Thyroid gland (tissue), 4 donors: ENCODE data around the gene PITRM1. TPM values are rescaled to one million over a fixed set of nuclear protein-coding genes. Genes with fewer than 3 reads are reported as not detected.

ENCODE experiments used
- DNase-seq, 2 donors: peaks; one replicate each; pipeline ENCODE4 v3.0.0-alpha.2; 2019
- H3K27ac ChIP-seq, 3 donors: fragments of 200-600 bp; sonication (generic); 1 replicate in 2 of 3; 2 replicates in 1 of 3; pipeline ENCODE4 v1.5.1; 2016 to 2019; ENCODE audit warnings: mild to moderate bottlenecking in 1 of 3, moderate library complexity in 1 of 3
- H3K27me3 ChIP-seq: fragments of 200-600 bp; sonication (generic); one replicate; pipeline ENCODE4 v1.5.1; 2019
- H3K36me3 ChIP-seq, 2 donors: fragments of 200-600 bp; sonication (generic); one replicate each; pipeline ENCODE4 v1.5.1; 2016 to 2019
- H3K4me1 ChIP-seq, 2 donors: fragments of 200-600 bp; sonication (generic); one replicate each; pipeline ENCODE4 v1.5.1; 2017 to 2019
- H3K4me3 ChIP-seq, 3 donors: fragments of 200-600 bp; sonication (generic); replicated peaks in 1 of 3; 1 replicate in 2 of 3; 2 replicates in 1 of 3; pipeline ENCODE4 v1.5.1; 2016; ENCODE audit warnings: mild to moderate bottlenecking in 1 of 3
- H3K9me3 ChIP-seq: fragments of 200-600 bp; sonication (generic); one replicate; pipeline ENCODE4 v1.5.1; 2017
- POLR2A ChIP-seq, 2 donors: fragments of 450-650 bp; IDR thresholded peaks; one replicate each; pipeline ENCODE4 v1.6.1; 2017; ENCODE audit warnings: antibody characterized with exemption in 2 of 2, mild to moderate bottlenecking in 2 of 2, moderate library complexity in 1 of 2
- WGBS, 2 donors: methylation state at CpG; one replicate each; pipeline ENCODE4 v1.1.5; 2017; 5-methylcytosine and 5-hydroxymethylcytosine counted together
- intact Hi-C: fragments of 100-400 bp; cut with DNase I; formaldehyde crosslinking; loops from one replicate; pipeline ENCODE4 v1.15.1; 2023
- total RNA-seq, 4 donors: library from RNA; depleted of rRNA; stranded (reverse); fragments of >200 nt; gene quantifications; one replicate each; pipeline ENCODE4 v1.2.3, GENCODE V29; 2016
- TF ChIP-seq, protein P1 (sequence below), 6 experiments: fragments of 200-600 bp in 3 of 6; fragments of 450-650 bp in 3 of 6; sonication (generic) in 3 of 6; IDR thresholded peaks; one replicate each; pipeline ENCODE4 v1.5.1; 2016 to 2019; ENCODE audit warnings: antibody characterized with exemption in 6 of 6, mild to moderate bottlenecking in 2 of 6, inconsistent platforms in 1 of 6, moderate library complexity in 1 of 6

Gene PITRM1
- total RNA-seq, 4 donors from 2014 or later = 68.2 to 107 (median 86.2) TPM

DNA sequence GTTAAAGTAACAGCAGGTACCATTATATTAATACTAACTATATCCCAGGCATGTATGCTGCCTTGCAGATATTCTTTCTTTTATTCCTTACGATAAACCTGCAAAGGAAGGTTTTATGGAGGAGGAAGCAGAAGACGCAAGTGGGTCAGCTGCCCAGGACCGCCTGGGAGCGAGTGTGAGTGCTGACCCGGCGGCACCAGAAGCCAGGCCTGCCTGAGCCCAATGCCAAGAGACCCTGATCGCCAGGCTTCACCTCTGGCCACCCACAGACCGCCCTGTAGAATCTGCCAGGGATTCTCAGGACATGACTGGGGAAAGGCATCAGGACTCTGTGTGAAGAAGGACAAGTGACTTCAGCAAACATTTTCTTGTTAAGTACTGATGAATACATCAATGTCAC lies 26.3 kb downstream of the PITRM1 start:
- no peak for TF ChIP-seq POLR2A (IDR thresholded peaks at IDR 0.05)
- TF ChIP-seq, protein P1, sequence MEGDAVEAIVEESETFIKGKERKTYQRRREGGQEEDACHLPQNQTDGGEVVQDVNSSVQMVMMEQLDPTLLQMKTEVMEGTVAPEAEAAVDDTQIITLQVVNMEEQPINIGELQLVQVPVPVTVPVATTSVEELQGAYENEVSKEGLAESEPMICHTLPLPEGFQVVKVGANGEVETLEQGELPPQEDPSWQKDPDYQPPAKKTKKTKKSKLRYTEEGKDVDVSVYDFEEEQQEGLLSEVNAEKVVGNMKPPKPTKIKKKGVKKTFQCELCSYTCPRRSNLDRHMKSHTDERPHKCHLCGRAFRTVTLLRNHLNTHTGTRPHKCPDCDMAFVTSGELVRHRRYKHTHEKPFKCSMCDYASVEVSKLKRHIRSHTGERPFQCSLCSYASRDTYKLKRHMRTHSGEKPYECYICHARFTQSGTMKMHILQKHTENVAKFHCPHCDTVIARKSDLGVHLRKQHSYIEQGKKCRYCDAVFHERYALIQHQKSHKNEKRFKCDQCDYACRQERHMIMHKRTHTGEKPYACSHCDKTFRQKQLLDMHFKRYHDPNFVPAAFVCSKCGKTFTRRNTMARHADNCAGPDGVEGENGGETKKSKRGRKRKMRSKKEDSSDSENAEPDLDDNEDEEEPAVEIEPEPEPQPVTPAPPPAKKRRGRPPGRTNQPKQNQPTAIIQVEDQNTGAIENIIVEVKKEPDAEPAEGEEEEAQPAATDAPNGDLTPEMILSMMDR (IDR thresholded peaks at IDR 0.05) = no peak
- WGBS, 2 donors = 95 to 99% methylated on average over 8 of the region's 8 CpGs
- no peak for DNase-seq
- intact Hi-C loops = no loop called here
- peaks cover 76 to 91% of the 10 kb centered on the region in 2 donors for H3K36me3 ChIP-seq
- no peaks in the 10 kb centered on the region for H3K4me1 ChIP-seq
- H3K27ac ChIP-seq = no peak overlapping the region
- H3K9me3 ChIP-seq = no peaks in the 10 kb centered on the region
- no peaks in the 10 kb centered on the region for H3K27me3 ChIP-seq
- H3K4me3 ChIP-seq = no peak overlapping the region

GRCh38 chr10:3145366-3145765 lies 27.2 kb downstream of the PITRM1 start:
- intact Hi-C loops = no loop called here
- no peaks in the 10 kb centered on the region for H3K27me3 ChIP-seq
- no peak for DNase-seq
- H3K36me3 ChIP-seq = peaks cover 70 to 86% of the 10 kb centered on the region in 2 donors
- no peak for TF ChIP-seq POLR2A (IDR thresholded peaks at IDR 0.05)
- TF ChIP-seq, protein P1 (IDR thresholded peaks at IDR 0.05) = no peak
- no peak overlapping the region for H3K27ac ChIP-seq
- H3K4me3 ChIP-seq = no peak overlapping the region
- H3K4me1 ChIP-seq = no peaks in the 10 kb centered on the region
- WGBS, 2 donors = 95 to 97% methylated on average over 18 of the region's 18 CpGs
- no peaks in the 10 kb centered on the region for H3K9me3 ChIP-seq

DNA sequence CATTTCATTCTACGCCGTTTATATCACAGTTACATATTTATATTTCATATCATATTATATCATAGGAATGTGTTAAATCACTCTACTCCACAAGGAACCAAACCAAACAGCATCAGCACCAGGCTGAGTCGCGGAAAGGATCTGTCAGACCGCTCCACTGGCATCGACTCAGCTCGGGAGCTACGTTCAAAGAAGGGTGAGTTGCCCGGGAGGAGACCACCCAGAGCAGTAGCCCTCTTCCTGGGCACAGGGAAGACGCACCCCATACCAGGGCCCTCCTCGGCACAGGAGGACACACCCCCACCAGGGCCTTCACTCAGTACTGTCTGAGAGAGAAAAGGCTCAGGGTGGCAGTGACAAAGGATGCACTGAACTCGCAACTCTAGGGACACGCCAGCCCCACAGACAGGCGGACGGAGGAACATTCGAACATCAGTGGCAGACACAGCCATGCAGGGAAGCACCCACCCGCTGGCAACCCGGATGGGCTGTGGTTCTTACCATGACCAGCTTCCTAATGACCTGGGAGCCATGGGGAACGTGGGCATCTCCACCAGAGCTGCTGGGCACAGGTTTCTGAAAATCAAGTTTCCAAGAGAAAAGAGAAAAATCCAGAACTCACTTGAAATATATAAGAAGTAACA lies 28.7 kb downstream of the PITRM1 start:
- WGBS, 2 donors = 96% methylated on average over 18 to 19 of the region's 19 CpGs
- DNase-seq = no peak
- H3K4me1 ChIP-seq = no peaks in the 10 kb centered on the region
- H3K4me3 ChIP-seq = no peak overlapping the region
- peaks cover 73 to 86% of the 10 kb centered on the region in 2 donors for H3K36me3 ChIP-seq
- intact Hi-C loops = no loop called here
- H3K9me3 ChIP-seq = no peaks in the 10 kb centered on the region
- no peak overlapping the region for H3K27ac ChIP-seq
- TF ChIP-seq POLR2A (IDR thresholded peaks at IDR 0.05) = no peak
- TF ChIP-seq, protein P1 (IDR thresholded peaks at IDR 0.05) = no peak
- no peaks in the 10 kb centered on the region for H3K27me3 ChIP-seq

GRCh38 chr10:3143366-3143765 lies 29.2 kb downstream of the PITRM1 start:
- TF ChIP-seq, protein P1 (IDR thresholded peaks at IDR 0.05) = no peak
- TF ChIP-seq POLR2A (IDR thresholded peaks at IDR 0.05) = no peak
- H3K27ac ChIP-seq = no peak overlapping the region
- H3K4me1 ChIP-seq = no peaks in the 10 kb centered on the region
- no peaks in the 10 kb centered on the region for H3K9me3 ChIP-seq
- peaks cover 78 to 87% of the 10 kb centered on the region in 2 donors for H3K36me3 ChIP-seq
- intact Hi-C loops = no loop called here
- 94% methylated on average over 17 of the region's 17 CpGs for WGBS, 2 donors
- no peaks in the 10 kb centered on the region for H3K27me3 ChIP-seq
- H3K4me3 ChIP-seq = no peak overlapping the region
- no peak for DNase-seq

GRCh38 chr10:3142146-3142875 lies 30.3 kb downstream of the PITRM1 start:
- H3K4me3 ChIP-seq = no peak overlapping the region
- intact Hi-C loops = no loop called here
- no peaks in the 10 kb centered on the region for H3K9me3 ChIP-seq
- H3K4me1 ChIP-seq = no peaks in the 10 kb centered on the region
- DNase-seq = no peak
- H3K36me3 ChIP-seq = peaks cover 83 to 87% of the 10 kb centered on the region in 2 donors
- no peaks in the 10 kb centered on the region for H3K27me3 ChIP-seq
- no peak for TF ChIP-seq POLR2A (IDR thresholded peaks at IDR 0.05)
- TF ChIP-seq, protein P1 (IDR thresholded peaks at IDR 0.05) = no peak
- H3K27ac ChIP-seq = no peak overlapping the region
- 93% methylated on average over 14 of the region's 14 CpGs for WGBS, 2 donors
